Measurements from ENCODE around the gene ANXA4.
"Not testable (repeated sequence)": the region's sequence is repeated elsewhere in the genome, so short reads cannot be mapped to it uniquely, and the experiment has no call there.

The ANXA4 gene

DNA sequence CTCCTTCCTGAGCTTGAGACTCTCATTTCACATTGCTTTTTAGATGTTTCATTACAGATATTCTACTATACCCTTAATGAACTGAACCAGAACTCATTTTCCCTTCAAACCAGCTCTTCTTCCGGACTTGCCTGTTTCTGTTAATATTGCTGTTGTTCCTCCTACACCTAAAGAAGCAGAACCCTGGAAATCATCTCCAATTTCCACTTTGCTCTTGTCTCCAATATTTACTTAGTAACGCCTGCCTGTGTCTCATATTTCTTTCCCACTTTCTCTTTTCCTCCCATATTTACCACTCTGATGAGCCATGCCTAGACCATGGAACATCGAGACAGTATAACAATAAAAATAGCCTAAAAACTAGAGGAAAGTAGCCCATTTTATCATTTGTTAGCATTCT is 69.7 kb downstream of the ANXA4 start:
- DNase-seq, result no peak

- DNase-seq, result no peak
These were observed 73.8 kb downstream of the ANXA4 start for GRCh38 chr2:69815717-69816116.

DNA sequence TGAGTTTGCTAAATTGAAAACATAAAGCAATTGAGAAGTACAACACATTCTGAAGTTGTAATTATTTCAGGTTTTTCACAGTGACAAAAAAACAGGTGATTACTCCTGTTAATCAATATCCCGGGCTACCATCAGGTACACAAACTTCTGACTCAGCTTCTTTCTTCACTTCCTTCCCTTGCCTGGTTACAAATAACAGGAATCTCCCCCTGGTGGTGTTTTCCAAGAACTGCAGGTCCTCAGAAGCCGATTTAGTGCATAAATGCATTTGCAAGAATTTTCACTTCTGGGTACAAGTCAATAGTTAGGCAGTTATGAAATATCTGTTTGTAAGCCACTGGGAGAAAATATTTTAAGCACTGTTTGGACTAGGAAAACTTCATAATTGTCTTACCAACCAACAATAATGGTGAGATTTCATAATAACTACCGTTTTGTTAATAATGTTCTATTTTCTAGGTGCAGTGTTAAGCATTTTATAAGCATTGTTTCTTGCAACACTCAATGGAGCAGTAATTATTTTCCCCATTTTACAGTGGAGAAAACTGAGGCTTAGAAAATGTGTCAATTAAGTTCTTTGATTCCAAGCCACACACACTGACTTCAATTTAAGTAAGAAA is 75.1 kb downstream of the ANXA4 start:
- DNase-seq, result peak; percentile 94

DNA sequence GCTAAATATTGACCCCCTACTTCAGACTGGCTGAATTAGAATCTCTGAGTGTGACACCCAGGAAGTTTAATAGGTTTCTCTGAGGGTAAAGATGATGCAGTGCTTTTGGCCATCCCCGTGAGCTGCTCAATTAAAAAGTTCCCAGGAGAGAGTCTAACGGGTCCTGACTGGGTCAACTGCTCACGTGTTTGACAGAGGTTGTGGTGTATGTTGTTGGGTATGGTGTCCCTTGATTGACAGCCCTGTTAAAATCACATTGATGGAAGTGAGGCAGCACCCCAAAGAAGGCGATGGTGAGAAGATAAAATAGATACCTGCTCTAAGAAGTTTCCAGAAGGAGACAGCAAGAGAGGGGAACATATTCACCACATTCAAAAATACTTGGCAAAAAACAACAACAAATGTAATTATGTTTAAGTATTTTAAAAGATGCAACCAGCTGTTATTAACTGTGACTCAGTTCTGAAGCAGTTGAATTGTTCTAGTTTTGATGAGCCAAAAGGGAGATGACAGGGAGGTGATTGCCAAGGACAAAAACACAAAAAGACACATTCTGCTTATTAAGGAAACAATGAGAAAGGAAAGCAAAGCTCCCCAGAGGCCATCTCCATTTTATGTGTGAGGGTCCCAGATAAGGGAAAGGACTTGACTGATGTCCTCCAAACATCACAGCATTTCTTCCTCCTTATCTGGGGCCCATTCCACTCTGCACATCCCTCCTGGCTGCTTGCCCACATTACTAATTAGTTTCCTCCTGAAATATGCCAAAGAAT is 76.0 kb downstream of the ANXA4 start:
- DNase-seq, result no peak

- DNase-seq, result no peak
These were observed 86.0 kb downstream of the ANXA4 start for GRCh38 chr2:69827796-69828540.

DNA sequence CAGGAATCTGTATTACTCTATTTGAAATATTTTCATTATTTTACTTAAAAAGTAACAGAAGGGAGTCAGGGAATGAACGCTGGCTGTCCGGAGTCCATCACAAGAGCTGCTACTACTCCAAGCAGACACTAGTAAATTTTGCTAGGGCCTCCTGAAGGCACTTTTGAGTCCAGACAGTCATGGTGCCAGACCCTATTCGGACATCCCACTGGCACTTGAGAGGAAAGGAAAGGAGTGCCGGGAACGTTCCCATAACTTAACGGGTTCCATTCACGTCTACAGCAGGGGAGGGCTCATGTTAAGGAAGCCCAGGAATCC is 87.0 kb downstream of the ANXA4 start:
- DNase-seq, result no peak

DNA sequence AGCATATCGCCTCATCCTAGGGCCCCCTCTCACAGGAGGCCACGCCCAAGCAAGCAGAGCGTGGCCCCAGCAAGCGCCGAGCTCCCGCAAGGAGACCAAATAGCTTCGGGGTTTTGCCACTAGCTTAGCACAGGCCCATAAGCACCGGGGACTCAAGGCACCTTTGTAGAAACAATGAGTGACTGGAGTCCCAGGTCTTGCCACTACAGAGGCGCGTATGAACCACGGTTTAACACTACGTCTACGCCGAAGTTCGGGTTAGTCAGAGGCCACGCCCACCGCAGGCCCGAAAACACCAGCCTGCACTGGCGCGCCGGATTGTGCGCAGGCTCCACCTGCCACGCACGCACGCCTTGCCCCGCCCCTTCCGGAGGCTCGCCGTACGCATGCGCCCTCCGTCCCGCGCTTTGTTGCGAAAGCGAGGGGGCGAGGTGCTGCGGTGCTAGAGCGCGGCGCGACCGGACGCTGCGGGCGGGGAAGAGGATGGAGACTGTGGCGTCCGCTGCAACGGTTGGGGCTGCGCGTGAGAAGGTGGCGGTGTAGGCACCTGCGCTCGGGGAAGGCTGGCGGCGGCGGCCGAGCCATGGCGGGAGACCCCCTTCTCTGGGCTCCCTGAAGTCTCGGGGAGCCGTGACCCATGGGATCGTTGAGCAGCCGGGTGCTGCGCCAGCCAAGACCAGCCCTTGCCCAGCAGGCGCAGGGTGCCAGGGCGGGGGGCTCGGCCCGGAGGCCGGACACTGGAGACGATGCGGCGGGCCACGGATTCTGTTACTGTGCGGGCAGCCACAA is 87.5 kb downstream of the ANXA4 start, which contains the start of gene GMCL1:
Gene GMCL1 (plus strand): TSS at position 405 of the 789 bp plus-strand sequence. CDS start 233 bp downstream, at position 638.
- DNase-seq, result peak; percentile 99

DNA sequence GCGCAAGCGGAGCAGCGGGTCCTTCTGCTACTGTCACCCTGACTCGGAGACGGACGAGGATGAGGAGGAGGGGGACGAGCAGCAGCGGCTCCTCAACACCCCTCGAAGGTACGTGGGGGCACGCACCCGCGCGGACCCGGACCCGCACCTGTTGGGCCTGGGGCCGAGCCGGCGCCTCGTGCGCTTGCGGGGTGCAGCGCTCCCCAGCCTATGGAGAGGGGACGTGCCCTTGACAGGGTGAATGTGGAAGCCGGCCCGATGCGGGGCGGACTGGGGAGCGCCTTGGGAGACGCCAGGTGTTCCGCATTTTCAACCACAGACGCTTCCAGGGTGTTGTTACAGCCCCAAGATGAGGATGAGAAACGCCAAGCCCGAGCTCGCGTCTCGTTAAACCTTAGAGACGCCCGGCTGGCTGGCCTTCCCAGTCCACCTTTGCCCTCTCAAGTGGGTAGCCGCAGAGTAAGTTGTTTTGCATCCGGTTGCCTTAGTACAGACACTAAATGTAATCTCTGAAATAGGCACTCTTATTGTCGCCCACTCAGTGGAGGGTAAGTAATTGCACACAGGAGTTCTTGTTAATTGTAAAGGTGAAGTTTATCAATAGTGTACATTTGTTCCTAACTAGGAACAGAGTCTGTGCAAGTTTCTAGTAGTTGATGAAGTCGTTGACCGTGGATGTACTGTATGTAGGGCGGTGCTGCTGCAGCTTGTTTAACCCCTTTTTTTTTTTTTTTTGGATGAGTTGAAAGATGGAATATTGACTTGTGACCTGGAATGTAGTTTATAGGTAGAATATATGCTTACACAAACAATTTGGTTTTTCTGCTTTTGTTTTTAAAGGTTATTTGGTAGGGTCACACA is 88.3 kb downstream of the ANXA4 start:
- peak; percentile 25 for DNase-seq

GRCh38 chr2:69830906-69831241 is 88.9 kb downstream of the ANXA4 start:
- DNase-seq, result not testable (repeated sequence)

DNA sequence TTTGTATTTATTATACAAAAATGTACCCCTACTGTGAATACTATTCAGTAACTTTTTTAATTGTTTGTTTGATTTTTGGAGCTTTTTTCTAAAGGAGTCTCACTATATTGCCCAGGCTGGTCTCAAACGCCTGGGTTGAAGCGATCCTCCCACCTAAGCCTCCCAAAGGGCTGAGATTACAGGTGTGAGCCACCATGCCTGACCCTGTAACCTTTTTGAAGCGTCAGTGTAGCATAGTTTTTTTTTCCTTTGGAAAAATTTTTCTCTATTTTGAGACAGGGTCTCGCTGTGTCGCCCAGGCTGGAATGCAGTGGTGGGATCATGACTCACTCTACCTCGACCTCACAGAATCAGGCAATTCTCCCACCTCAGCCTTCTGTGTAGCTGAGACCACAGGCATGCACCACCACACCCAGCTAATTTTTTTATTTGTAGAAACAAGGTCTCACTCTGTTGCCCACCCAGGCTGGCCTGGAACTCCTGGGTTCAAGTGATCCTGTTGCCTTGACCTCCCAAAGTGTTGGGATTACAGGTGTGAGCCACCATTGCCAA is 89.5 kb downstream of the ANXA4 start:
- no peak for DNase-seq

DNA sequence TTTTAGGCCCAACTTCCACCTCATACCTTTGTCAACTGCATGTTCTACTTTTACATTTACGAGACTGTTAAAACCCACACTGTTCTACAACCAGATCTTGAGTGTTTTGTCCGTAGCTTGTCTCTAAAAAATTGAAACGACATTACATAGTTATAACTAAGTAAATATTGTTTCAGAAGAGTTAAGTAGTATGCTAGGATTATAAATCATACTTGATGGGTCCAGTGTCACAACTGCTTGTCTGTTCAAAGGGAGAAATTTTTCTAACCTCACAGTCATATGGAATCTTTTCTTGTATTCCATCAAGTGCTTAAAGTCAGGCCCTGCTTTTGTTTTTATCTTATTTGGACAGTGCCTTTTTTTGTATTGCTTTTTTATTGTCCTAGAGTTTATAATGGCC is 91.8 kb downstream of the ANXA4 start:
- DNase-seq, result no peak

DNA sequence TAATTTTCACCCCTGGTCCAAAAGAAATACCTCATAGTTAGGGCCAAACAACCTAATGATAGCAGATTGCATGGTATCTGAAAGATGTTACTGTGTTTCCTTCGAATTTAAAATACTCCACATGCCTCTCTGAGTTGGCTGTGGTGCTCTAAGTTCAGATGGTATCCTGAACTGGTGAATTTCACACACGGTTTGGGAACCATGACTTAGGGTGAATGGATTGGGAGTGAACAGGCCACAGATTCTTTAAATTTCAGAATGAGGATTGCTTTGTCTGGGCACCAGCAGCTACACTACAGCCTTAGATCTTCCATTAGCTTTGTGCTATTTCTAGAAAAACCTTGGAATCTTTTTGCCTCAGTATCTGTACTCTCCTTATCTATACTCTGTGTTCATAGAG is 93.7 kb downstream of the ANXA4 start:
- DNase-seq, result no peak

DNA sequence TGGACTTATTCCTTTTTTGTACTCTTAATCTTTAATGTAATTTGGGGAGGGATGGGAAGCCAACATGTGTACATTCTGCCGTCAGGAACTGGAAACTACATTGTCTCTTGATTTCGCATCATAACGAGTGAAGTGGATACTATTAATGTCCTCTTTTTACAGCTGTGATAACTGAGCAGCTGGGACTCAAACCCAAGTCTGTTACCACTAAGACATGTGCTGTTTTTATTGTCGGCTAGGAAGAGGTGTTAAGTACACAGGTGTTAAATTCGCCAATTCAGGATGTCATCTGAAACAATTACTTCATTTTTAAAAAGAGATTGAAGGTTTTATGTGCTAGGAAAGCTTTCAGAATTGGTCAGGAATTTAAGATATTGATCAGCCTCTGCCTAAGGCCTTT is 94.4 kb downstream of the ANXA4 start:
- no peak for DNase-seq

- peak; percentile 40 for DNase-seq
These were observed 95.6 kb downstream of the ANXA4 start for GRCh38 chr2:69837533-69837932.

- DNase-seq, result no peak
These were observed 102.1 kb downstream of the ANXA4 start for GRCh38 chr2:69843993-69844392.

GRCh38 chr2:69844560-69844959 is 102.6 kb downstream of the ANXA4 start:
- no peak for DNase-seq

DNA sequence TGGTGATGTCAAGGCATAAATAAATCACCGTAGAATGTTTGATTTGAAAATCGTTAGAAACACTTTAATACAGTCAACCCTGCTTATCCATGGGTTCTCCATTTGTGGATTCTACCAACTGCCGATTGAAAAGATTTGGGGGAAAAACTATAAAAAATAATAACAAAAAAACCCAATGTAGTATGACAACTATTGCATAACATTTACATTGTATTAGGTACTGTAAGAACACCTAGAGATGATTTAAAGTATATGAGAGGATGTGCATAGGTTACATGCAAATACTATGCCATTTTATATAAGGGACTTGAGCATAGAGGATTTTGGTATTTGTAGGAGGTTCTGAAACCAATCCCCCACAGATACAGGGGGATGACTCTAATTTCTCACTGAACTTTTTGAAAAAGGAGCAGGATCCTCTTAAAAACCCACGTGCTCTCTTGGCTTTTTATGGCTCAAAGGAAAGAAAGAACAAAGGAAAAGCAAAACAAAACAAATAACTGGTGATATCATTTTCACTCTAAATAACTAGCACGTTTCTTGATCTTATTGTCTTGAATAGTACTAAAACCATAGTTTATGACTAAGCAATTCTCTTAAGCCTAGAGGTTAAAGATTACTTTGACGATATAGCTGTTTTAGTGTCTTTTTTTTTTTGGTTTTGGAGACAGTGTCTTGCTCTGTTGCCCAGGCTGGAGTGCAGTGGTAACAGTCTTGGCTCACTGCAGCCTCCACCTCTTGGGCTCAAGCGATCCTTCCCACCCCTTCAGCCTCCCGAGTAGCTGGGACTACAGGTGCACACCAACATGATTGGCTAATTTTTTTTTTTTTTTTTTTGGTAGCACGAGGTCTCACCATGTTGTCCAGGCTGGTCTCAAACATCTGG is 104.5 kb downstream of the ANXA4 start:
- no peak for DNase-seq

DNA sequence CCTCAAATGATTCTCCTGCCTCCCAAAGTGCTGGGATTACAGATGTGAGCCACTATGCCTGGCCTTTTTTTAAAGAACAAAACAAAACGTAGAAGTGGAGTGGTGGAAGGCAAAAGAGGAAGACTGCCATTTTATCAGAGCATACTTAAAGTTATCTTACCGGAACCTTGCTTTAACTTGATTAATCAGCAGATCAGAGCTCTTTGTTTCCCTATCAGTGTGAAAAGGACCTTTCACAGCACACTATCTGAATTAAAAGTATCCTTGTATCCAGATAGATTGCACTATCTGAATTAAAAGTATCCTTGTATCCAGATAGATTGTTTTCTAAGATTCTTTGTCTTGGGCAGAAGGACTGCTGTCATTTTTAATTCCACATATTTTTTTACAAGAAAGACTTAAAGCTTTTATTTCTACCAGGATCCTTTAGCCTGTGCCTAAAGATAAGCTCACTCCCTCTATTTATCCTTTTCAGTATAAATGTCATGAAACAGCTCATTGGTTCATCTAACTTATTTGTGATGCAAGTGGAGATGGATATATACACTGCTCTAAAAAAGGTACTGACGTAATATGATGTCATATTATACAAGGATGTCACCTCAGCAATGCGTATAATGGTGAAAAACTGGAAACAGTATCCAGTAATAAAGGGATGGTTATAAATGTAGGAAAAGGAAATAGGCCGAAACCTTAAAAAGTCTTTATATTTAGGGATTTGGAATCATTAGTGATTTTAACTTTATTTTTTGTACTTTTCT is 105.3 kb downstream of the ANXA4 start:
- DNase-seq, result no peak

DNA sequence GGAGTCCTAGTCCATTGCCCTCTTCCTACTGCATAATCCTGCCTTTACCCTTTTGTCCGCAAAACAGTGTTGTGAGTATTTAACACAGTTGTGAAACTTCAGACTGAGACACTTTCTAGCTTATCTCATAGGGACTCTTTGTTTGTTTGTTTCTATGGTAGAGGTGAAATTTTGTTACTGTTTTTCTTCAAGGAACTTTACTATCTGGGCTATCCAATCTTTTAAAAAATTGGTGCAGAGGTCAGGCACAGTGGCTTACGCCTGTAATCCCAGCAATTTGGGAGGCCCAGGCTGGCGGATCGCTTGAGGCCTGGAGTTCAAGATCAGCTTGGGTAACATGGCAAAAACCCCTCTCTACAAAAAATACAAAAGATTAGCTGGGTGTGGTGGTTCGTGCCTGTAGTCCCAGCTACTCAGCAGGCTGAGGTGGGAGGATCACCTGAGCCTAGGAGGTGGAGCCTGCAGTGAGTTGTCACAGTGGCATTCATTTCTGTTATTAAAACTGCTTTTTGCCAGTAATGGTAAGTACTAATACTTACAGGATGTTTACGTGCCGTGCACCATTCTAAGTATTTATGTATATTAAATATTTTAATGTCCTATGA is 106.4 kb downstream of the ANXA4 start:
- no peak for DNase-seq

GRCh38 chr2:69858261-69858660 is 116.3 kb downstream of the ANXA4 start:
- no peak for DNase-seq
